CD14-positive monocyte (primary cell): Measurements from ENCODE around the gene ACSM4. TPM values are rescaled to one million over a fixed set of nuclear protein-coding genes. Genes with fewer than 3 reads are reported as not detected.

Experiments used
- DNase-seq, 3 donors: peaks; one replicate each; pipeline ENCODE4 v3.0.0-alpha.2; 2011 to 2022
- H2AFZ ChIP-seq: 2 replicates; pipeline ENCODE4 v1.6.0; 2012; ENCODE audit warnings: mild to moderate bottlenecking, low read depth, low read length, inconsistent platforms; ENCODE audit not compliant: insufficient read depth, poor library complexity, severe bottlenecking
- H3K27ac ChIP-seq, 2 donors: 1 replicate in 1 of 2; 2 replicates in 1 of 2; pipeline ENCODE4 v1.5.1; 2012 to 2013; ENCODE audit warnings: low read length in 2 of 2, control low read depth in 1 of 2, inconsistent platforms in 1 of 2, low read depth in 1 of 2, mild to moderate bottlenecking in 1 of 2
- H3K27me3 ChIP-seq, 2 donors: one replicate each; pipeline versions ENCODE4 v1.6.0 to v1.6.1; 2011 to 2013; ENCODE audit warnings: low read length in 2 of 2; ENCODE audit not compliant: control insufficient read depth in 2 of 2, insufficient read depth in 2 of 2
- H3K36me3 ChIP-seq, 2 donors: replicated peaks in 1 of 2; 1 replicate in 1 of 2; 2 replicates in 1 of 2; pipeline versions ENCODE4 v1.5.1 to v1.6.1; 2012 to 2013; ENCODE audit warnings: low read length in 2 of 2, control low read depth in 1 of 2, inconsistent platforms in 1 of 2, mild to moderate bottlenecking in 1 of 2; ENCODE audit not compliant: insufficient read depth in 2 of 2, control insufficient read depth in 1 of 2
- H3K4me1 ChIP-seq, 2 donors: 1 replicate in 1 of 2; 2 replicates in 1 of 2; pipeline versions ENCODE4 v1.5.1 to v1.6.1; 2012 to 2013; ENCODE audit warnings: low read length in 2 of 2, control low read depth in 1 of 2, inconsistent platforms in 1 of 2, mild to moderate bottlenecking in 1 of 2, moderate library complexity in 1 of 2; ENCODE audit not compliant: insufficient read depth in 2 of 2, control insufficient read depth in 1 of 2
- H3K4me2 ChIP-seq: replicated peaks from 2 replicates; pipeline ENCODE3; 2012; ENCODE audit warnings: low read length, moderate library complexity, mild to moderate bottlenecking; ENCODE audit not compliant: poor library complexity, severe bottlenecking; ENCODE audit errors: extremely low read depth
- H3K4me3 ChIP-seq, 3 experiments: fragments of 200-600 bp in 1 of 3; sonication (generic) in 1 of 3; replicated peaks in 1 of 3; 1 replicate in 2 of 3; 2 replicates in 1 of 3; pipeline ENCODE4 v1.5.1; 2011 to 2013; ENCODE audit warnings: low read length in 3 of 3, mild to moderate bottlenecking in 3 of 3, control low read depth in 2 of 3, low read depth in 2 of 3, inconsistent platforms in 1 of 3, moderate library complexity in 1 of 3
- H3K79me2 ChIP-seq: 2 replicates; pipeline ENCODE4 v1.6.0; 2012; ENCODE audit warnings: mild to moderate bottlenecking, control low read depth, inconsistent platforms, low read length, moderate library complexity; ENCODE audit not compliant: insufficient read depth
- H3K9ac ChIP-seq: 2 replicates; pipeline ENCODE4 v1.6.0; 2017; ENCODE audit warnings: low read length, mild to moderate bottlenecking; ENCODE audit not compliant: insufficient read depth, poor library complexity, severe bottlenecking
- H3K9me3 ChIP-seq, 2 donors: replicated peaks in 1 of 2; 1 replicate in 1 of 2; 2 replicates in 1 of 2; pipeline versions ENCODE4 v1.5.1 to v1.6.1; 2012 to 2013; ENCODE audit warnings: low read length in 2 of 2, control low read depth in 1 of 2; ENCODE audit not compliant: control insufficient read depth in 1 of 2, insufficient read depth in 1 of 2
- H4K20me1 ChIP-seq: 2 replicates; pipeline ENCODE4 v1.6.0; 2012; ENCODE audit warnings: mild to moderate bottlenecking, low read length, control low read depth, moderate library complexity; ENCODE audit not compliant: insufficient read depth
- H3K27ac Mint-ChIP-seq, 7 donors: one replicate each; pipeline ENCODE4 v1.8.0; 2020; ENCODE audit warnings: mild to moderate bottlenecking in 7 of 7, mixed read lengths in 7 of 7, moderate library complexity in 6 of 7, inconsistent platforms in 2 of 7
- H3K27me3 Mint-ChIP-seq, 3 donors: one replicate each; pipeline ENCODE4 v1.8.0; 2021 to 2022; ENCODE audit warnings: low read depth in 3 of 3, mild to moderate bottlenecking in 3 of 3, mixed read lengths in 3 of 3, moderate library complexity in 3 of 3, inconsistent platforms in 1 of 3
- H3K36me3 Mint-ChIP-seq, 2 donors: one replicate each; pipeline ENCODE4 v1.8.0; 2020; ENCODE audit warnings: mixed read lengths in 2 of 2, inconsistent platforms in 1 of 2, mild to moderate bottlenecking in 1 of 2
- H3K4me1 Mint-ChIP-seq: one replicate; pipeline ENCODE4 v1.8.0; 2020; ENCODE audit warnings: mild to moderate bottlenecking, mixed read lengths
- H3K4me3 Mint-ChIP-seq, 2 donors: one replicate each; pipeline ENCODE4 v1.8.0; 2020; ENCODE audit warnings: mild to moderate bottlenecking in 2 of 2, mixed read lengths in 2 of 2, moderate library complexity in 1 of 2
- H3K9me3 Mint-ChIP-seq, 7 donors: one replicate each; pipeline ENCODE4 v1.8.0; 2020 to 2022; ENCODE audit warnings: mixed read lengths in 7 of 7, mild to moderate bottlenecking in 6 of 7, moderate library complexity in 6 of 7, inconsistent platforms in 2 of 7
- CTCF ChIP-seq: fragments of 200-600 bp; IDR thresholded peaks from one replicate; pipeline ENCODE4 v1.8.0; 2022; ENCODE audit warnings: antibody characterized with exemption, mild to moderate bottlenecking
- WGBS: methylation state at CpG from one replicate; pipeline ENCODE4 v1.1.5; 2013; ENCODE audit warnings: missing lambda C conversion rate; ENCODE audit not compliant: insufficient coverage; 5-methylcytosine and 5-hydroxymethylcytosine counted together
- intact Hi-C, 2 donors: fragments of 100-400 bp; cut with micrococcal nuclease; formaldehyde crosslinking; loops; one replicate each; pipeline versions ENCODE4 v1.15.0 to v1.15.1; 2023
- polyA plus RNA-seq, 3 donors: library from polyadenylated mRNA; depleted of rRNA in 1 of 3; unstranded in 2 of 3; stranded (reverse) in 1 of 3; fragments of 300-500 nt in 2 of 3; fragments of >200 nt in 1 of 3; fragmentation: Illumina TruSeq in 2 of 3; gene quantifications; 1 replicate in 2 of 3; 2 replicates in 1 of 3; pipeline ENCODE4 v1.2.3, GENCODE V29; 2012 to 2021

Gene ACSM4
- polyA plus RNA-seq, 3 donors: not detected

GRCh38 chr12:7292300-7292699, 11.6 kb upstream of the ACSM4 start:
- H3K9me3 Mint-ChIP-seq: peaks cover 8 to 17% (median 10%) of the 10 kb centered on the region in 7 donors
- H3K4me3 ChIP-seq: no peak overlapping the region
- H3K9me3 ChIP-seq: peaks cover 7 to 10% of the 10 kb centered on the region in 2 donors
- no peak for DNase-seq
- H4K20me1 ChIP-seq: no peaks in the 10 kb centered on the region
- H3K36me3 Mint-ChIP-seq: no peaks in the 10 kb centered on the region
- no peaks in the 10 kb centered on the region for H3K27me3 ChIP-seq
- H3K27ac ChIP-seq: no peak overlapping the region
- H2AFZ ChIP-seq: no peak overlapping the region
- H3K4me3 Mint-ChIP-seq: no peak overlapping the region
- H3K4me1 Mint-ChIP-seq: no peaks in the 10 kb centered on the region
- H3K27ac Mint-ChIP-seq: peak overlapping the region in 1 of 7 donors; percentile 17
- H3K9ac ChIP-seq: no peak overlapping the region
- intact Hi-C loops: no loop called here
- peaks cover 0 to 4% (median 0%) of the 10 kb centered on the region in 3 donors for H3K27me3 Mint-ChIP-seq
- no peaks in the 10 kb centered on the region for H3K4me1 ChIP-seq
- no peak for TF ChIP-seq CTCF
- no peaks in the 10 kb centered on the region for H3K36me3 ChIP-seq
- no peak overlapping the region for H3K4me2 ChIP-seq
- no peaks in the 10 kb centered on the region for H3K79me2 ChIP-seq
- no CpG with 5 or more reads among the region's 2 CpGs for WGBS

GRCh38 chr12:7293670-7294069, 10.2 kb upstream of the ACSM4 start:
- intact Hi-C loops: no loop called here
- H3K27ac ChIP-seq: no peak overlapping the region
- Mint-ChIP-seq H3K9me3 (peaks cover 7 to 17% (median 10%) of the 10 kb centered on the region in 7 donors), H3K36me3 (no peaks in the 10 kb centered on the region), H3K4me3 (no peak overlapping the region), H3K4me1 (no peaks in the 10 kb centered on the region), H3K27ac (no peak overlapping the region), H3K27me3 (peaks cover 0 to 4% (median 0%) of the 10 kb centered on the region in 3 donors)
- no peaks in the 10 kb centered on the region for H3K27me3 ChIP-seq
- H3K36me3 ChIP-seq: no peaks in the 10 kb centered on the region
- no peak overlapping the region for H3K4me2 ChIP-seq
- no peaks in the 10 kb centered on the region for H3K4me1 ChIP-seq
- no peaks in the 10 kb centered on the region for H4K20me1 ChIP-seq
- DNase-seq: no peak
- H3K9me3 ChIP-seq: peaks cover 7 to 10% of the 10 kb centered on the region in 2 donors
- no peaks in the 10 kb centered on the region for H3K79me2 ChIP-seq
- H3K4me3 ChIP-seq: no peak overlapping the region
- 60% methylated on average over 1 of the region's 1 CpG for WGBS
- no peak overlapping the region for H2AFZ ChIP-seq
- TF ChIP-seq CTCF: no peak
- H3K9ac ChIP-seq: no peak overlapping the region
